HepG2 (cell line): Measurements from ENCODE around the gene ATP5F1E. TPM values are rescaled to one million over a fixed set of nuclear protein-coding genes. Genes with fewer than 3 reads are reported as not detected.

Experiments used
- ELF1 ChIP-seq: sonication (generic); formaldehyde crosslinking; IDR thresholded peaks from 2 replicates; pipeline ENCODE4 v1.4.0; 2020; ENCODE audit warnings: missing genetic modification reagents
- FLYWCH1 ChIP-seq: sonication (generic); formaldehyde crosslinking; IDR thresholded peaks from 2 replicates; pipeline ENCODE4 v1.8.1; 2023; ENCODE audit warnings: mild to moderate bottlenecking, missing genetic modification reagents
- MIER3 ChIP-seq: IDR thresholded peaks from 2 replicates; pipeline ENCODE4 v1.6.1; 2016; ENCODE audit warnings: missing compliant biosample characterization, borderline replicate concordance
- SP2 ChIP-seq: sonication (generic); formaldehyde crosslinking; IDR thresholded peaks from 2 replicates; pipeline ENCODE4 v1.5.1; 2020; ENCODE audit warnings: mild to moderate bottlenecking, missing genetic modification reagents
- TCF12 ChIP-seq, 2 experiments: fragments of 450-650 bp in 1 of 2; sonication (generic) in 1 of 2; formaldehyde crosslinking in 1 of 2; IDR thresholded peaks; 2 replicates each; pipeline versions ENCODE4 v1.6.1 to v1.8.0; 2017 to 2022; ENCODE audit warnings: antibody characterized with exemption in 1 of 2, mild to moderate bottlenecking in 1 of 2, missing genetic modification reagents in 1 of 2, moderate library complexity in 1 of 2
- TEAD2 ChIP-seq: sonication (generic); formaldehyde crosslinking; IDR thresholded peaks from 2 replicates; pipeline ENCODE4 v1.9.0; 2021; ENCODE audit warnings: missing genetic modification reagents
- ZFP37 ChIP-seq: sonication (generic); formaldehyde crosslinking; IDR thresholded peaks from 2 replicates; pipeline ENCODE4 v1.4.0; 2020; ENCODE audit warnings: missing genetic modification reagents, borderline replicate concordance
- ZNF263 ChIP-seq: sonication (generic); formaldehyde crosslinking; IDR thresholded peaks from 2 replicates; pipeline ENCODE4 v1.4.0; 2020; ENCODE audit warnings: missing genetic modification reagents
- ZNF350 ChIP-seq: sonication (generic); formaldehyde crosslinking; IDR thresholded peaks from 2 replicates; pipeline ENCODE4 v1.4.0; 2020; ENCODE audit warnings: mild to moderate bottlenecking, low read depth, missing genetic modification reagents, borderline replicate concordance
- ZNF432 ChIP-seq: sonication (generic); formaldehyde crosslinking; IDR thresholded peaks from 2 replicates; pipeline ENCODE4 v1.5.0; 2020; ENCODE audit warnings: missing genetic modification reagents, mild to moderate bottlenecking, borderline replicate concordance
- ZZZ3 ChIP-seq: sonication (generic); formaldehyde crosslinking; IDR thresholded peaks from 2 replicates; pipeline ENCODE4 v1.4.0; 2020; ENCODE audit warnings: missing genetic modification reagents, mild to moderate bottlenecking, borderline replicate concordance
- polyA plus RNA-seq, 8 experiments: library from polyadenylated mRNA; depleted of rRNA in 3 of 8; stranded (reverse) in 7 of 8; unstranded in 1 of 8; fragments of >200 nt; fragmentation: Illumina TruSeq in 4 of 8; extraction: Trizol in 4 of 8; gene quantifications; 2 replicates each; pipeline versions ENCODE4 v1.2.1 to v1.2.3, GENCODE V29; 2011 to 2016; ENCODE audit warnings: low read depth in 4 of 8, missing spikeins in 1 of 8, mixed read lengths in 1 of 8; ENCODE audit not compliant: insufficient read depth in 1 of 8
- total RNA-seq, 5 experiments: library from RNA; depleted of rRNA; stranded (reverse); fragments of >200 nt; fragmentation: Illumina TruSeq; extraction: Trizol; gene quantifications; 2 replicates each; pipeline ENCODE4 v1.2.3, GENCODE V29; 2016; ENCODE audit warnings: low read depth in 1 of 5
- TF ChIP-seq, protein P1 (sequence below): sonication (generic); formaldehyde crosslinking; IDR thresholded peaks from 2 replicates; pipeline ENCODE4 v1.5.0; 2020; ENCODE audit warnings: missing genetic modification reagents, mild to moderate bottlenecking, borderline replicate concordance
- TF ChIP-seq, protein P2 (sequence below): sonication (generic); formaldehyde crosslinking; IDR thresholded peaks from 2 replicates; pipeline ENCODE4 v1.4.0; 2020; ENCODE audit warnings: low read depth, missing genetic modification reagents
- TF ChIP-seq, protein P3 (sequence below): sonication (generic); formaldehyde crosslinking; IDR thresholded peaks from 2 replicates; pipeline ENCODE4 v1.8.1; 2023; ENCODE audit warnings: missing genetic modification reagents, inconsistent platforms, borderline replicate concordance
- TF ChIP-seq, protein P4 (sequence below): sonication (generic); formaldehyde crosslinking; conservative IDR thresholded peaks from 2 replicates; pipeline ENCODE4 v1.8.0; 2022; ENCODE audit warnings: low read depth, missing genetic modification reagents
- TF ChIP-seq, protein P5 (sequence below): sonication (generic); formaldehyde crosslinking; IDR thresholded peaks from 2 replicates; pipeline ENCODE4 v1.4.0; 2020; ENCODE audit warnings: missing genetic modification reagents

Gene ATP5F1E
- total and polyA plus RNA-seq, 2 of the 13 experiments (the other 11 are each of a cell fraction or from before 2014, with no cell fraction given), result 121 to 134 TPM

DNA sequence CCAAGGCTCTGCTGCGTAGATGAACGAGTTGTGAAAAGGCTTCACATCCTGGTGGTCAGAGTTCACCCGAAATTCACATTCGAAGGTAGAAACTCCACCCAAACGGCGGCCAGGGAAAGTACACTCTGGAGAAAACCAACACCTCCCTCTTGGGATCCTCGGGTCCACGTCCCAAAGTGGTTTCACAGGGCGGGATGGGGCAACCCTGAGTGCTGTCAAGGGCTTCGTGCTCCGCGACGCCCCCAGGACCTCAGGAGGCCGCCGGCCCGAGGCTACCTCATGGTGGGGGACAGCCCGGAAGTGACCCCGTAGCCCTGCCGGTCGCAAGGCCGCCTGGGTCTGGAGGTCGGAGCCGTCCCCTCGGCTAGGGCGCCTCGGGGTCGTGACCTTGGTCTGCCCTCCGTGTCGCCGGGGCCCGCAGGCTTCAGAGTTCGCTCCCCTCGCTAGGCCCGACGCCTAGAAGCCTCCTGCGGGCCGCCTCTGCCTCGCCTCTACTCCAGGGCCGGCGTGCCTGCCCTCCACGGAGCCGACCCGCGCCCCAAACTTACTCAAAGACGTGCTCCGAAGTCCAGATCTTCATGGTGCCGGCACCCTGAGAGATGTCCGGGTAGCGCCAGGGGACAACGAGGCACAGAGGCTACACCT lies 10.1 kb upstream of the ATP5F1E start, which contains the start of gene PRELID3B (continued):
- TF ChIP-seq ZNF432 (CRISPR knock-in tag) (no peak), MIER3 (CRISPR knock-in tag) (no peak), ZNF350 (peak; percentile 39; the same call in 1 of the 2 replicates), FLYWCH1 (CRISPR knock-in tag) (no peak; the same call in 1 of the 2 replicates), ELF1 (CRISPR knock-in tag) (peak; percentile 64; the same call in 1 of the 2 replicates), ZZZ3 (CRISPR knock-in tag) (0 out of 2 replicates have a peak, but pooled peaks have one; percentile 19), TEAD2 (no peak), ZFP37 (CRISPR knock-in tag) (0 out of 2 replicates have a peak, but pooled peaks have one; percentile 37), TCF12 (IDR thresholded peaks at IDR 0.05) (no peak), TCF12 (CRISPR knock-in tag; IDR thresholded peaks at IDR 0.05) (no peak), ZNF263 (CRISPR knock-in tag) (peak; percentile 70; the same call in 1 of the 2 replicates), SP2 (CRISPR knock-in tag) (peak; percentile 42; the same call in 1 of the 2 replicates)
- TF ChIP-seq, protein P1, sequence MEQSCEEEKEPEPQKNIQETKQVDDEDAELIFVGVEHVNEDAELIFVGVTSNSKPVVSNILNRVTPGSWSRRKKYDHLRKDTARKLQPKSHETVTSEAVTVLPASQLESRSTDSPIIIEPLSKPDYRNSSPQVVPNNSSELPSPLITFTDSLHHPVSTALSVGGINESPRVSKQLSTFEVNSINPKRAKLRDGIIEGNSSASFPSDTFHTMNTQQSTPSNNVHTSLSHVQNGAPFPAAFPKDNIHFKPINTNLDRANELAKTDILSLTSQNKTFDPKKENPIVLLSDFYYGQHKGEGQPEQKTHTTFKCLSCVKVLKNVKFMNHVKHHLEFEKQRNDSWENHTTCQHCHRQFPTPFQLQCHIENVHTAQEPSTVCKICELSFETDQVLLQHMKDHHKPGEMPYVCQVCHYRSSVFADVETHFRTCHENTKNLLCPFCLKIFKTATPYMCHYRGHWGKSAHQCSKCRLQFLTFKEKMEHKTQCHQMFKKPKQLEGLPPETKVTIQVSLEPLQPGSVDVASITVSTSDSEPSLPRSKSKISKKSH (CRISPR knock-in tag), result peak; percentile 94
- TF ChIP-seq, protein P2, sequence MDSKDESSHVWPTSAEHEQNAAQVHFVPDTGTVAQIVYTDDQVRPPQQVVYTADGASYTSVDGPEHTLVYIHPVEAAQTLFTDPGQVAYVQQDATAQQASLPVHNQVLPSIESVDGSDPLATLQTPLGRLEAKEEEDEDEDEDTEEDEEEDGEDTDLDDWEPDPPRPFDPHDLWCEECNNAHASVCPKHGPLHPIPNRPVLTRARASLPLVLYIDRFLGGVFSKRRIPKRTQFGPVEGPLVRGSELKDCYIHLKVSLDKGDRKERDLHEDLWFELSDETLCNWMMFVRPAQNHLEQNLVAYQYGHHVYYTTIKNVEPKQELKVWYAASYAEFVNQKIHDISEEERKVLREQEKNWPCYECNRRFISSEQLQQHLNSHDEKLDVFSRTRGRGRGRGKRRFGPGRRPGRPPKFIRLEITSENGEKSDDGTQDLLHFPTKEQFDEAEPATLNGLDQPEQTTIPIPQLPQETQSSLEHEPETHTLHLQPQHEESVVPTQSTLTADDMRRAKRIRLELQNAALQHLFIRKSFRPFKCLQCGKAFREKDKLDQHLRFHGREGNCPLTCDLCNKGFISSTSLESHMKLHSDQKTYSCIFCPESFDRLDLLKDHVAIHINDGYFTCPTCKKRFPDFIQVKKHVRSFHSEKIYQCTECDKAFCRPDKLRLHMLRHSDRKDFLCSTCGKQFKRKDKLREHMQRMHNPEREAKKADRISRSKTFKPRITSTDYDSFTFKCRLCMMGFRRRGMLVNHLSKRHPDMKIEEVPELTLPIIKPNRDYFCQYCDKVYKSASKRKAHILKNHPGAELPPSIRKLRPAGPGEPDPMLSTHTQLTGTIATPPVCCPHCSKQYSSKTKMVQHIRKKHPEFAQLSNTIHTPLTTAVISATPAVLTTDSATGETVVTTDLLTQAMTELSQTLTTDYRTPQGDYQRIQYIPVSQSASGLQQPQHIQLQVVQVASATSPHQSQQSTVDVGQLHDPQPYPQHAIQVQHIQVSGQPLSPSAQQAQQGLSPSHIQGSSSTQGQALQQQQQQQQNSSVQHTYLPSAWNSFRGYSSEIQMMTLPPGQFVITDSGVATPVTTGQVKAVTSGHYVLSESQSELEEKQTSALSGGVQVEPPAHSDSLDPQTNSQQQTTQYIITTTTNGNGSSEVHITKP (CRISPR knock-in tag), result no peak
- TF ChIP-seq, protein P3, sequence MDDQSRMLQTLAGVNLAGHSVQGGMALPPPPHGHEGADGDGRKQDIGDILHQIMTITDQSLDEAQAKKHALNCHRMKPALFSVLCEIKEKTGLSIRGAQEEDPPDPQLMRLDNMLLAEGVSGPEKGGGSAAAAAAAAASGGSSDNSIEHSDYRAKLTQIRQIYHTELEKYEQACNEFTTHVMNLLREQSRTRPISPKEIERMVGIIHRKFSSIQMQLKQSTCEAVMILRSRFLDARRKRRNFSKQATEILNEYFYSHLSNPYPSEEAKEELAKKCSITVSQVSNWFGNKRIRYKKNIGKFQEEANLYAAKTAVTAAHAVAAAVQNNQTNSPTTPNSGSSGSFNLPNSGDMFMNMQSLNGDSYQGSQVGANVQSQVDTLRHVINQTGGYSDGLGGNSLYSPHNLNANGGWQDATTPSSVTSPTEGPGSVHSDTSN, result no peak
- TF ChIP-seq, protein P4, sequence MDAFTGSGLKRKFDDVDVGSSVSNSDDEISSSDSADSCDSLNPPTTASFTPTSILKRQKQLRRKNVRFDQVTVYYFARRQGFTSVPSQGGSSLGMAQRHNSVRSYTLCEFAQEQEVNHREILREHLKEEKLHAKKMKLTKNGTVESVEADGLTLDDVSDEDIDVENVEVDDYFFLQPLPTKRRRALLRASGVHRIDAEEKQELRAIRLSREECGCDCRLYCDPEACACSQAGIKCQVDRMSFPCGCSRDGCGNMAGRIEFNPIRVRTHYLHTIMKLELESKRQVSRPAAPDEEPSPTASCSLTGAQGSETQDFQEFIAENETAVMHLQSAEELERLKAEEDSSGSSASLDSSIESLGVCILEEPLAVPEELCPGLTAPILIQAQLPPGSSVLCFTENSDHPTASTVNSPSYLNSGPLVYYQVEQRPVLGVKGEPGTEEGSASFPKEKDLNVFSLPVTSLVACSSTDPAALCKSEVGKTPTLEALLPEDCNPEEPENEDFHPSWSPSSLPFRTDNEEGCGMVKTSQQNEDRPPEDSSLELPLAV, result no peak
- TF ChIP-seq, protein P5, sequence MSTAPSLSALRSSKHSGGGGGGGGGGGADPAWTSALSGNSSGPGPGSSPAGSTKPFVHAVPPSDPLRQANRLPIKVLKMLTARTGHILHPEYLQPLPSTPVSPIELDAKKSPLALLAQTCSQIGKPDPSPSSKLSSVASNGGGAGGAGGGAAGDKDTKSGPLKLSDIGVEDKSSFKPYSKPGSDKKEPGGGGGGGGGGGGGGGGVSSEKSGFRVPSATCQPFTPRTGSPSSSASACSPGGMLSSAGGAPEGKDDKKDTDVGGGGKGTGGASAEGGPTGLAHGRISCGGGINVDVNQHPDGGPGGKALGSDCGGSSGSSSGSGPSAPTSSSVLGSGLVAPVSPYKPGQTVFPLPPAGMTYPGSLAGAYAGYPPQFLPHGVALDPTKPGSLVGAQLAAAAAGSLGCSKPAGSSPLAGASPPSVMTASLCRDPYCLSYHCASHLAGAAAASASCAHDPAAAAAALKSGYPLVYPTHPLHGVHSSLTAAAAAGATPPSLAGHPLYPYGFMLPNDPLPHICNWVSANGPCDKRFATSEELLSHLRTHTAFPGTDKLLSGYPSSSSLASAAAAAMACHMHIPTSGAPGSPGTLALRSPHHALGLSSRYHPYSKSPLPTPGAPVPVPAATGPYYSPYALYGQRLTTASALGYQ (CRISPR knock-in tag), result no peak
